GM18508 (cell line): ENCODE results near the gene TMEM203.
A peak's percentile ranks its signal among the peaks of the same experiment; 100 is the strongest.

Experiments
- ATAC-seq: cut with Tn5 transposase; IDR thresholded peaks from one replicate; pipeline ENCODE4 v1.9.1; 2021; ENCODE audit warnings: moderate number of reproducible peaks; ENCODE audit not compliant: insufficient read depth, unreplicated experiment

Gene TMEM203

GRCh38 chr9:137198902-137199283 lies 6.6 kb downstream of the TMEM203 start:
- no peak for ATAC-seq

GRCh38 chr9:137198051-137198901 lies 7.2 kb downstream of the TMEM203 start:
- no peak for ATAC-seq

GRCh38 chr9:137195525-137196220 lies 9.8 kb downstream of the TMEM203 start:
- ATAC-seq: no peak

GRCh38 chr9:137194909-137195308 lies 10.5 kb downstream of the TMEM203 start:
- no peak for ATAC-seq

GRCh38 chr9:137194388-137194787 lies 11.1 kb downstream of the TMEM203 start:
- no peak for ATAC-seq

GRCh38 chr9:137193771-137194170 lies 11.7 kb downstream of the TMEM203 start:
- no peak for ATAC-seq

- ATAC-seq: no peak
These were observed 12.6 kb downstream of the TMEM203 start for GRCh38 chr9:137192859-137193258.

GRCh38 chr9:137192448-137192780 lies 13.0 kb downstream of the TMEM203 start:
- no peak for ATAC-seq

GRCh38 chr9:137191691-137192447 lies 13.6 kb downstream of the TMEM203 start:
- ATAC-seq: no peak

- ATAC-seq: no peak
These were observed 14.2 kb downstream of the TMEM203 start for GRCh38 chr9:137191245-137191644.

GRCh38 chr9:137190315-137190856 lies 15.1 kb downstream of the TMEM203 start:
- ATAC-seq: no peak

GRCh38 chr9:137189297-137190295 lies 15.9 kb downstream of the TMEM203 start:
- ATAC-seq: no peak

GRCh38 chr9:137188490-137189296 lies 16.8 kb downstream of the TMEM203 start, which contains the start of the genes ANAPC2 and SSNA1:
Gene ANAPC2, minus strand, starts transcription at chr9:137188560. Its CDS starts 28 bp downstream, at chr9:137188532.
Gene SSNA1, plus strand, starts transcription at chr9:137188676. Its CDS starts 51 bp downstream, at chr9:137188727.
- peak; percentile 39 for ATAC-seq

- no peak for ATAC-seq
These were observed 17.4 kb downstream of the TMEM203 start for GRCh38 chr9:137188086-137188489.

GRCh38 chr9:137187386-137187785 lies 18.1 kb downstream of the TMEM203 start:
- no peak for ATAC-seq

GRCh38 chr9:137186385-137186784 lies 19.1 kb downstream of the TMEM203 start:
- ATAC-seq: no peak

GRCh38 chr9:137185921-137186320 lies 19.5 kb downstream of the TMEM203 start:
- no peak for ATAC-seq

GRCh38 chr9:137184881-137185660 lies 20.4 kb downstream of the TMEM203 start:
- no peak for ATAC-seq
